KOPT-K1 (cell line): ENCODE data around the gene TMEM259.

ENCODE experiments used
- H3K27ac ChIP-seq: fragments of 200-600 bp; sonication (generic); 2 replicates; pipeline ENCODE4 v1.5.1; 2016; ENCODE audit warnings: antibody characterized with exemption, mild to moderate bottlenecking, low read depth, low read length; ENCODE audit not compliant: poor library complexity, severe bottlenecking
- H3K36me3 ChIP-seq: fragments of 200-600 bp; sonication (generic); 2 replicates; pipeline ENCODE4 v1.5.1; 2017; ENCODE audit warnings: antibody characterized with exemption, mild to moderate bottlenecking, low read length, moderate library complexity; ENCODE audit not compliant: insufficient read depth
- H3K9me3 ChIP-seq: fragments of 200-600 bp; sonication (generic); 2 replicates; pipeline ENCODE4 v1.5.1; 2017; ENCODE audit warnings: antibody characterized with exemption, low read length, mild to moderate bottlenecking; ENCODE audit not compliant: insufficient read depth, poor library complexity, severe bottlenecking

The TMEM259 gene

DNA sequence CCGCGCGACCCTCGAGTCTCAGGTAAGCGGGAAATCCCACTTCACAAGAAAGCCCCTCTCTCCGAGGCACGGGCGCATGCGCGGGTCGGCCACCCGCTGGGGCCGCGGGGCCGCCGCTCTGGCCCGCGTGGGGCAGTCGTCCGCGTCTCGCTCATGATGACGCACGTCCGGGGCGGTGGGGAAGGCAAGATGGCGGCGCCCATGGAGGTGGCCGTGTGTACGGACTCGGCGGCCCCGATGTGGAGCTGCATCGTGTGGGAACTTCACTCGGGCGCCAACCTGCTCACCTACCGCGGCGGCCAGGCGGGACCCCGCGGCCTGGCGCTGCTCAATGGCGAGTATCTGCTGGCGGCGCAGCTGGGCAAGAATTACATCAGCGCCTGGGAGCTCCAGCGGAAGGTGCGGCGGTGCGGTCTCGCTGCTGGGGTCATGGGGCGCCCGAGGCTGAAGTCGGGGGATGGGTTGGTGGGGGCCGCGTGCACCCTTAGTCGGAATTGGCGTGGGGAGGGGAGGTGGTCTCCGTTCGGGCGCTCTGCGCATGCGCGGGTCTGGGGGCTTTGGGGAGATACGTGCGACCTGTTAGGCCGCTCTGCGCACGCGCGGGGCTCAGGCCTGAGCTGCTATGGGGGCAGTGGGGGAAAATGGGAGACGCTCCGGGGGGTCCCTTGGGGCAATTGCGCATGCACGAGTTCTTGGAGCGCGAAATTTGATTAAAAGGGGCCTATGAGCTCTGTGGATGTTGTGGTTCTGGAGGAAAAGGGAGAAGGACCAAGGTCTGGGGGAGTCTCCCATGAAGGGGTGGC, 36.6 kb downstream of the TMEM259 start, which contains the start of gene WDR18:
Gene WDR18 (plus strand): TSS at position 181 of the 803 bp plus-strand sequence. CDS start 9 bp downstream, at position 190.
- H3K27ac ChIP-seq = peak within 1 kb of the TSS; percentile 77
- H3K9me3 ChIP-seq = no peaks in the 10 kb centered on the region
- H3K36me3 ChIP-seq = peaks cover 38% of the 10 kb centered on the region

DNA sequence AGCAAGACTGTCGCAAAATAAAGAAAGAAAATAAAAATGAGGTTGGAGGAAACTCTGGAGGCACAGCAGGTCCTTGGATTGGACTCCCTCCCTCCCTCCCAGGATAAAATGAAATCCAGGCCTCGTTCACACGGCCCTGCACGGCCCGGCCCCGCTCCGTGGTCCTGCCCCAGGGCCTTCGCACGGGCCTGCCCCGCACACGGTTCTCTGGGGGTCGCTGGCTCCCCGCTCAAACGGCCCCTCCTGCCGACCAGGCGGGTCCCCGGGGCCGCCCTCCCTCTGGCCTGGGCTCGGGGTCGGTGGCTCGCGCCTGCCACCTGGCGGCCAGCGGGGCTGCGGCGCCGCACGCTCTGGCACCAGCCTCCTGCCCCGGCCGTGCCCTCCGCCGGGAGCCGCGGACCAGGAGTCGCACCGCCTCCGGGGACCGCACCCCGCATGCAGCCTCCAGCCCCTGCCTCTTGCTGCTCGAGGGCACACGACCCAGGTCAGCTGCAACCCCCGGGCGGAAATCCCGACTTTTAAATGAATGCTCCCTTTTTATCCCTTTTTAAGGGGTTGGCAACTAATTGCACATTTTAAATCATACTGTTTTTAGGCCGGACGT, 38.3 kb downstream of the TMEM259 start:
- no peak overlapping the region for H3K27ac ChIP-seq
- H3K36me3 ChIP-seq = peaks cover 22% of the 10 kb centered on the region
- no peaks in the 10 kb centered on the region for H3K9me3 ChIP-seq

DNA sequence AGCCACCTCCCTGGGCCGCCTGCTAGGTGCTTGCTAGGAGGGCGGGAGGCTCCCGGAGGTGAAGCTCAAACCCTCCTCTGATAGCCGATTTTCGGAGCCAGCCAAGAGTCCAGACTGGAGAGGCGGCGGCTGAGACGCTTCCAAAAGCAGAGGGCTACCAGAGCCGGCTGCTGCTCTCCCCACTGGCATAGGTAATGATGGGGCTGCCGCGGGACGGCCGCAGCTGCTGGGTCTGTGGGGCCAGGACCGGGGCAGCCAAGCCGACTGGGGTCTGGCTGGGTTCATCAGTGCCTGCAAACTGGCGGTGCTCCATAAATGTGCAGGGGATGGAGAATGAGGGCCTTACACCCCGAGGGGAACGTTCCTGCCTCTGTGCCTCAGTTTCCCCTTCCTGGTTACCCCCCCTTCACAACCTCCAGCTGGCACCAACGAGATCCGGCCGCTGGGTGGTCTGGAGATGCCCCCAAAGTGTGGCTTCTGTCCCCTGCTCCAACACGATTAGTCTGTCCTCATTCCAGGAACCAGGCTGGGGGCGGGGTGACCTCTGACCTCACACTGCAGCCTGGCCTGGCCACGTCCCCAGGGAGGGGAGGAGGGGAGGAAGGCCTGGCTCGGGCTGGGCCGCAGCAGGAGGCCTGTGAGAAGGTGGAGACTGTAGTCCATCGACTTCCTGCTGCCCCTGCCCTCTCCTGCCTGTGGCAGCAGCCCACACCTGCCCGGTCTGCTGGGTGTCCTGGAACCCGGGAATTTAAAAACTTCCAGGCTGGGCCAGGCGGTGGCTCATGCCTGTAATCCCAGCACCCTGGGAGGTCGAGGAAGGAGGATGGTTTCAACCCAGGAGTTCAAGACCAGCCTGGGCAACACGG, 40.6 kb downstream of the TMEM259 start:
- no peaks in the 10 kb centered on the region for H3K9me3 ChIP-seq
- H3K36me3 ChIP-seq = no peaks in the 10 kb centered on the region
- no peak overlapping the region for H3K27ac ChIP-seq

DNA sequence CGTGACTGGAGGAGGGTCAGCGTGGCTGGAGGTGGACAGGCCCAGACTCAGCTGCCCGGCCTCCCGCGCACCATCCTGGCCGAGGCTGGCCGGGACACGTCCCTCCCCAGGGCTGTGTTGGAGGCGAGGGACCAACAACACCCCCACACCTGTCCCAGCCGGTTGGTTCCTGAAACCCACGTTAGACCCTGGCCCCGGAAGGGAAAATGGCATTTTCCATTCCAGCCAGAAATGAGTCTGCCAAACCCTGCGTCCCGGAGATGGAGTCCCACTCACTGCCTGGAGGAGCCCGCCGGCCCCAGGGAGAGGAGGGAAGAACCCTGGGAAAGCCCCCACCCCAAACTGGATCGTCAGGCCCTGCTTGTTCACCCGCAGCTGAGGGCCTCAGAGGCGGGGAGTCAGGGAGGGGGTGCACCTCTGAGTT, 41.6 kb downstream of the TMEM259 start:
- no peaks in the 10 kb centered on the region for H3K36me3 ChIP-seq
- no peaks in the 10 kb centered on the region for H3K9me3 ChIP-seq
- no peak overlapping the region for H3K27ac ChIP-seq

DNA sequence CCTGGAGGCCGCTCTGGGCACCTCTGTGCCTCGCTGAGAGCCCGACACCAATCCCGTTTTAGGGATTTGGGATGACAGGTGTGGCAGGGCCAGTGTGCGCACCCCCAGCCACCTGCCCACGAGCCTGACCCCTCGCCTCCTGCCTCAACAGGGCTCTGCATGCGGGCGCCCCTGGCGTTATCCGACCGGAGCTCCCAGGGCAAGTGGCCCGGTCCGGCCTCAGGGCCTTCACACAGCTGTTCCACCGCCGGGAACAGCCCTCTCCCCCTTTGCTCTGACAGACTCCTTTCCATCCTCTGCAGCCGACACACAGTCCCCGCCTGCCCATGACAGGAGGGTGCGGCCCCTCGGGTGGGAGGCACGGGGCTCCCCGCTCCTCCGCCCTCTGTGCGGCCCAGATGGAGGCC, 43.9 kb downstream of the TMEM259 start:
- Histone ChIP-seq H3K27ac (no peak overlapping the region), H3K9me3 (no peaks in the 10 kb centered on the region), H3K36me3 (no peaks in the 10 kb centered on the region; the same call in 1 of the 2 replicates)

DNA sequence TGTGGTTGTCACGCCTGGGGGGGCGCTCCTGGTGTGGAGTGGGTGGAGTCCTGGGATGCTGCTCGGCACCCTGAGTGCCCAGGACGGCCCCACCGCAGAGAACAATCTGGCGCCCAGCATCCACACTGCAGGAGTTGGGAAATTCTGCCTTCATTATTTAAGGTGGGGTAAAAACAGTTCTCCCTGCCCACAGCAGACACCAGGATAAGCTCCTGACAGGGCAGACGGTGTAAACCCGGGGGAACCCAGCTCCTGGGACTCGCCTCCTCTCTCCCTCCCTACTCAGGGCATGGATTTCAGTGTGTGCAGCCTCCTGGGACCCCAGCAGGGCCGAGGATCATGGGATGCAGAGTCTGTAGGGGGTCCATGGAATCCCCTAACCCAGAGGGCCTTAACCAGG, 44.4 kb downstream of the TMEM259 start:
- Histone ChIP-seq H3K9me3 (no peaks in the 10 kb centered on the region), H3K36me3 (peaks cover under 1% of the 10 kb centered on the region; the same call in 1 of the 2 replicates), H3K27ac (no peak overlapping the region)

DNA sequence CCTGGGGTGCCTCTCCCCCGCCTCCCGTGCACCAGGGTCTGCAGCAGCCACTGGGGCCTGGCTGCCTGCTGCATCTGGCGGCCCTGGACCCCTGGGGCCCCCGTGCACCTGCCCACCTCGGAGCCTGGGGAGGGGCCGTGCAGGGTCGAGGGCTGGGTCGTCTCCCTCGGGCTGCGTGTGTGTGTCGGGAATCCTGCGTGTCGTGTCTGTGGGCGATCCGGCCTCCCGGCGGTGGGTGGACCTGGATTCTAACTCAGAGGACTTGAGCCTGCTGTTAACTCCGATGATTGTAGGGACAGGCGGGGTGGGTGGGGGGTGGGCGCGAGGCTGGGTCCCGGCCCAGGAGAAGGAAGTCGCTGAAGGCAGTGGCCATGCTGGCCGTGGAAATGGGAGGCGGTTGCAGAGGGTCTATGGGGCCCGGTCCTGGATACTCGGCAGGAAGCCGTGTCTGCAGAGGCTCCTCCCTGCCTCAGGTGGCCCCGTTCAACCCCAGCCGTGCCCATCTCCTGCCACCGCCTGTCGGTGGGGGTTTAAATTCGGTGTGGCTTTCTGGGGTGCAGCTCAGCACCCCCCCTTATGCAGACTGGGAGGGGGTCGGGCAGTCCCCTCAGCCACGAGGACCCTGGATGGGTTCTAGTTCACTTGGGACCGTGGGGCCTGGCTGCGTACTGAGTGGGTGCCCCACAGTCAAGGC, 46.2 kb downstream of the TMEM259 start:
- H3K9me3 ChIP-seq = peaks cover 14% of the 10 kb centered on the region
- H3K27ac ChIP-seq = no peak overlapping the region
- peaks cover 12% of the 10 kb centered on the region for H3K36me3 ChIP-seq

DNA sequence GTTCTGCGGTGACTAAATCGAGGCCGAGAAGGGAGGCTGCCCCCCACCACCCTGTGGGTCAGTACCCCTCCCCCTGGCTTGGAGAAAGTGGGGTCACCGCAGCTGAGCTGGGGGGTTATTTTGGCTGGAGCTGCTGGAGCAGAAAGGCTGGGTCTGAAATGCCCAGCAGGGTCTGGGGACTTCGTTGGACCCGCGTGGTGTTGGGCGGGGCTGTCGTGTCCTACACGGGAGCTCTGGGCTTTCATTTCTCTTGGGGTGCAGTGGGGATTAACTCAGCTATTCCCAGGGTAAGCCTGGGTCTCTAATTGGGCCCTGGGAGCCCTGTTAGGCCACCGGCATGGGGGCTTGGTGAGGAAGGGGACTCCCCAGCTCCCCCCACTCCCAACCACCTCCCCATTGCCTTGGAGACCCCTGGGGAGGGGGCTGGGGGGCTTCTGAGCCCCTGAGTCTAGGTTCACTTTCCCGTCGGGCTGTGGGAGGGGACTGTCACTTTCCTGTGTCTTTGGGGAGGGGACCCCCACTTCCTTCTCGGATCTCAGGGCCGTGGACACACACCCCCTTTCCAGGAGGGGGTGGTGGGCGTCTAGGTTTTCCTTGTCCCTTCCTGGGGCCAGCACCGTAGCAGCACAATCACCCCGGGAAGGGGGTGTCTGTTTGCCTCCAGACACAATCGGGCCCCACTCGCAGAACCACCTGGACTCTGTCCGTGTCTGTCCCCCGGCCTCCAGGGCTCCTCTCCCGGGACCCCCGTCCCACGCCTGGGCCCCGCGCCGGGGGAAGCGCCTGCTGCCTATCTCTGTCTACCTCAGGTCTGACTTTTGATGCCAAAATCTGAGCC, 47.0 kb downstream of the TMEM259 start:
- Histone ChIP-seq H3K9me3 (peaks cover 14% of the 10 kb centered on the region), H3K36me3 (peaks cover 12% of the 10 kb centered on the region), H3K27ac (no peak overlapping the region)

DNA sequence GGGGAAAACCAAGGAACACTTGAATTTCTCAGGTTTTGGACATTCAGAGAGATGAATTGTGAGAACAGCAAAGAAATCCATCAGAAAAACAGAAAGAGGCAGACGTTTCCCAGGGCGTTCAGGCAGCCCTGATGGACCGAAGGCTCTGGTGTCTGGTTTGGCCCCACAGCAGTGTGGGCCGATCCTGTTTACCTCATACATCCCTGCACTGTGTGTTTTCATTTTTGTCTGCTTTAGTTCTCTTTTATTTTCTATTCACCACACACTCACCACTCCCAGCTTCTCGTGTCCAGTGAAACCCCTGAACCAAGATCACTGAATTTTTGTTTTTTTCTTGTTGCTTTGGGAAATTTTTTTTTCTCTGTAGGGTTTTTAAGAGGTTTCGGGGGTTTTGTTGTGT, 48.6 kb downstream of the TMEM259 start:
- Histone ChIP-seq H3K36me3 (peaks cover 19% of the 10 kb centered on the region), H3K9me3 (peaks cover 14% of the 10 kb centered on the region), H3K27ac (no peak overlapping the region)

DNA sequence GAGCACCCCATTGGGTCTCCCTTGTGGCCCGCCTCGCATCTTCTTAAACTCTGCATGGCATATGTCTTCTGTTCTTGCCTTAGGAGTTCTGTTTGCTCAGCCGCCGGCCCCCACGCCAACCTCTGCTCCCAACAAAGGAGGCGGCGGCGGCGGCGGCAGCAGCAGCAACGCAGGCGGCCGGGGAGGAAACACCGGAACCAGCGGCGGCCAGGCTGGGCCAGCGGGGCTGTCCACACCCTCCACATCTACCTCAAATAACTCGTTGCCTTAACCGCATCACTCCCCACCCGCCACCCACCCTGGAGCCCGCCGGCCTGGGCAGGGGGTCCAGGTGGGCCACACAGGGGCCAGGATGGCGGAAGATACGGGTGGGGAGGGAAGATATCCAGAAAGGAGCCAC, 49.1 kb downstream of the TMEM259 start:
- peaks cover 19% of the 10 kb centered on the region for H3K36me3 ChIP-seq
- peaks cover 14% of the 10 kb centered on the region for H3K9me3 ChIP-seq

DNA sequence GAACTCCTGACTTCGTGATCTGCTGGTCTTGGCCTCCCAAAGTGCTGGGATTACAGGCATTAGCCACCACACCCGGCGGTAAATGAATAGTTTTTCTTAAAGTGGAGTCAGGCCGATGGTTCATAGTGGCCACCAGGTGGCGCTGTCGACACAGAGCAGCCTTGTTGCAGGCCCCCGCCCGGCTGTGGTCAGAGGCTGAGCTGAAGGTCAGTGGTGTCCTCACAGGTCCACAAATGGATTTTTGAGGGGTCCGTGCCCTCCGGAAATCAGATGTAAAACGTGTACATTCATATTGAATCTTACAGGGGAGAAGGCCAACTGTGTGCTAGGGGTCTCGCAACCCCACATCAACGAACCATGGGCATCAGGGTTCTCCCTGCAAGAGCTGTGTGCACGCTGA, 50.2 kb downstream of the TMEM259 start:
- no peak overlapping the region for H3K27ac ChIP-seq
- H3K9me3 ChIP-seq = peaks cover 14% of the 10 kb centered on the region
- H3K36me3 ChIP-seq = peaks cover 19% of the 10 kb centered on the region

More for the DNA sequence above, 49.1 kb downstream of the TMEM259 start:
- no peak overlapping the region for H3K27ac ChIP-seq

DNA sequence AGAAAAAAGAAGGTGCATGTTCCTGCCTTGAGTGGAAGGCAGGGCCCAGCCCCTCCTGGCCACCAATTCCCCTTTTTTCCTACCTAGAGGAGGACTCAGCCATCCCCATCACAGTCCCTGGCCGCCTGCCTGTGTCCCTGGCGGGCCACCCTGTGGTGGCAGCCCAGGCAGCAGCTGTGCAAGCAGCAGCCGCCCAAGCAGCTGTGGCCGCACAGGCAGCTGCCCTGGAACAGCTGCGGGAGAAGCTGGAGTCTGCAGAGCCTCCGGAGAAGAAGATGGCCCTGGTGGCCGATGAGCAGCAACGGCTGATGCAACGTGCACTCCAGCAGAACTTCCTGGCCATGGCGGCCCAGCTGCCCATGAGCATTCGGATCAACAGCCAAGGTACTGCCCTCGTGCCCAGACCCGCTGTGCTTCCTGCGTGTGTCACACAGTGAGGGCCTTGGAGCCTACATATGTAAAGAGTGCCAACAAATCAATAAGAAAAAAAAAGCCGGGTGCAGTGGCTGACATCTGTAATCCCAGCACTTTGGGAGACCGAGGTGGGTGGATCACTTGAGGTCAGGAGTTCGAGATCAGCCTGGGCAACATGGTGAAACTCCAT, 54.3 kb downstream of the TMEM259 start:
- no peak overlapping the region for H3K27ac ChIP-seq
- H3K9me3 ChIP-seq = peaks cover 14% of the 10 kb centered on the region
- peaks cover 27% of the 10 kb centered on the region for H3K36me3 ChIP-seq

DNA sequence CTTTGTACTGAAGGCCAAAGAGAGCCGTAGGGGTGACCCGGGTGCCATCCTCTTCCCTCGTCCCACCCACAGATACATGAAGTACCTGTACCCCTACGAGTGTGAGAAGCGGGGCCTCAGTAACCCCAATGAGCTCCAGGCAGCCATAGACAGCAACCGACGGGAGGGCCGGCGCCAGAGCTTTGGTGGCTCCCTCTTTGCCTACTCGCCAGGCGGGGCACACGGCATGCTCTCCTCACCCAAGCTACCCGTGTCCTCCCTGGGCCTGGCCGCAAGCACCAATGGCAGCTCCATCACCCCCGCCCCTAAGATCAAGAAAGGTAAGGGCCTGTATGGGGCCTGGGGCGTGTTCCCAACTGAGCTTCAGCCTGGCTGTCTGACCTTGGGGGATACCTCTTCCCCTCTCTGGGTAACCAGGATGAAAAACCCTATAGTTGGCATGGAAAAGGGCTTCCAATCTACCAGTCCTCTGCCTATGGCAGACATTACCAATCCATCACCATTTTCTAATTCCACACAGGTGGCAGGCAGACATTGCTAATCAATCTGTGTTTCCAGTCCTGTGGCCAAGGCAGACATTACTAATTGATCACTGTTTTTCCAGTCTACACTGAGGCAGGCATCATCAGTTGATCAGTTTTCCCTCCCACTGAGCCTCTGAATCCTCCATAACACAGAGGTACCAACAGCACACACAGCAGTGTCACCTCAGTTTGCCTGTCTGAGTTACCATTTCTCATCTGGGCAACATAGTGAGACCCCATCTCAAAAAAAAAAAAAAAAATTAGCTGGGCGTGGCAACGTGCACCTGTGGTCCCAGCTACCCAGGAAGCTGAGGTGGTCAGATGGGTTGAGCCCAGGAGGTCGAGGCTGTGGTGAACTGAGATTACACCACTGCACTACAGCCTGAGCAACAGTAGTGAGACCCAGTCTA, 55.9 kb downstream of the TMEM259 start:
- Histone ChIP-seq H3K9me3 (peaks cover 1% of the 10 kb centered on the region), H3K27ac (no peak overlapping the region), H3K36me3 (peaks cover 15% of the 10 kb centered on the region)
